K562 (cell line): ENCODE data around the gene IL5. TPM values are rescaled to one million over a fixed set of nuclear protein-coding genes. Genes with fewer than 3 reads are reported as not detected.

Experiments
- FOSL1 ChIP-seq: fragments of 200-800 bp; sonication (Bioruptor generic); conservative IDR thresholded peaks from 2 replicates; pipeline ENCODE4 v1.6.1; 2016; ENCODE audit warnings: missing genetic modification characterization, missing compliant biosample characterization
- FOXK2 ChIP-seq, 2 experiments: fragments of 450-650 bp; IDR thresholded peaks in 1 of 2; conservative IDR thresholded peaks in 1 of 2; 2 replicates each; pipeline ENCODE4 v1.6.1; 2016; ENCODE audit warnings: low read depth in 2 of 2, mild to moderate bottlenecking in 1 of 2
- JUND ChIP-seq, 2 experiments: IDR thresholded peaks; 2 replicates in 1 of 2; 3 replicates in 1 of 2; pipeline ENCODE4 v1.6.1; 2011; ENCODE audit warnings: borderline replicate concordance in 2 of 2, low read depth in 2 of 2, low read length in 2 of 2, improper control_type of control experiment in 1 of 2, missing biosample characterization in 1 of 2, missing genetic modification characterization in 1 of 2, missing genetic modification reagents in 1 of 2
- L3MBTL2 ChIP-seq: fragments of 450-650 bp; IDR thresholded peaks from 2 replicates; pipeline ENCODE4 v1.6.1; 2016; ENCODE audit warnings: mild to moderate bottlenecking, moderate library complexity
- MXI1 ChIP-seq: IDR thresholded peaks from 2 replicates; pipeline ENCODE4 v1.6.1; 2011; ENCODE audit warnings: low read depth, mild to moderate bottlenecking, improper control_type of control experiment, low read length
- NR2C2 ChIP-seq, 2 experiments: fragments of 200-800 bp in 1 of 2; sonication (Bioruptor generic) in 1 of 2; sonication (generic) in 1 of 2; formaldehyde crosslinking in 1 of 2; IDR thresholded peaks; 2 replicates each; pipeline versions ENCODE4 v1.6.1 to v1.8.0; 2016 to 2022; ENCODE audit warnings: mild to moderate bottlenecking in 1 of 2, missing compliant biosample characterization in 1 of 2, missing genetic modification characterization in 1 of 2, missing genetic modification reagents in 1 of 2
- U2AF2 ChIP-seq: fragments of 200-400 bp; formaldehyde crosslinking; optimal IDR thresholded peaks from 2 replicates; pipeline ENCODE3; 2017; ENCODE audit warnings: low read depth, mild to moderate bottlenecking, low read length
- polyA plus RNA-seq, 8 experiments: library from polyadenylated mRNA; depleted of rRNA in 4 of 8; stranded (reverse) in 5 of 8; unstranded in 3 of 8; fragments of >200 nt; fragmentation: Nextera tagmentation in 2 of 8; fragmentation: Illumina TruSeq in 1 of 8; extraction: Ambion mirVana in 2 of 8; extraction: Trizol in 1 of 8; gene quantifications; 2 replicates each; pipeline versions ENCODE4 v1.2.1 to v1.2.3, GENCODE V29; 2011 to 2014; ENCODE audit warnings: inconsistent platforms in 1 of 8, missing spikeins in 1 of 8
- total RNA-seq, 7 experiments: library from RNA; depleted of rRNA in 6 of 7; stranded (reverse); fragments of >200 nt in 6 of 7; fragmentation: Illumina TruSeq in 2 of 7; extraction: Trizol in 2 of 7; gene quantifications; 2 replicates each; pipeline versions ENCODE4 v1.2.1 to v1.2.3, GENCODE V29; 2011 to 2021; ENCODE audit warnings: low replicate concordance in 1 of 7
- TF ChIP-seq, protein P1 (sequence below), 2 experiments: IDR thresholded peaks; 2 replicates each; pipeline ENCODE4 v1.6.1; 2011; ENCODE audit warnings: borderline replicate concordance in 1 of 2, control low read depth in 1 of 2, low read depth in 1 of 2, low read length in 1 of 2, mild to moderate bottlenecking in 1 of 2, mixed read lengths in 1 of 2, moderate library complexity in 1 of 2; ENCODE audit not compliant: insufficient read depth in 1 of 2, insufficient read length in 1 of 2, poor library complexity in 1 of 2, severe bottlenecking in 1 of 2; ENCODE audit errors: extremely low read depth in 1 of 2
- TF ChIP-seq, protein P2 (sequence below): fragments of 450-650 bp; IDR thresholded peaks from 2 replicates; pipeline ENCODE4 v1.6.1; 2017; ENCODE audit warnings: antibody characterized with exemption, mild to moderate bottlenecking
- TF ChIP-seq, protein P3 (sequence below), 2 experiments: fragments of 450-650 bp in 1 of 2; sonication (generic) in 1 of 2; formaldehyde crosslinking in 1 of 2; IDR thresholded peaks in 1 of 2; conservative IDR thresholded peaks in 1 of 2; 2 replicates each; pipeline versions ENCODE4 v1.6.1 to v1.8.1; 2016 to 2023; ENCODE audit warnings: mild to moderate bottlenecking in 2 of 2, moderate library complexity in 2 of 2, inconsistent platforms in 1 of 2, missing genetic modification reagents in 1 of 2

IL5 gene
- total and polyA plus RNA-seq, 9 of the 15 experiments (the other 6 are each of a cell fraction or from before 2014, with no cell fraction given) = 0.44 TPM; not detected in 8

DNA sequence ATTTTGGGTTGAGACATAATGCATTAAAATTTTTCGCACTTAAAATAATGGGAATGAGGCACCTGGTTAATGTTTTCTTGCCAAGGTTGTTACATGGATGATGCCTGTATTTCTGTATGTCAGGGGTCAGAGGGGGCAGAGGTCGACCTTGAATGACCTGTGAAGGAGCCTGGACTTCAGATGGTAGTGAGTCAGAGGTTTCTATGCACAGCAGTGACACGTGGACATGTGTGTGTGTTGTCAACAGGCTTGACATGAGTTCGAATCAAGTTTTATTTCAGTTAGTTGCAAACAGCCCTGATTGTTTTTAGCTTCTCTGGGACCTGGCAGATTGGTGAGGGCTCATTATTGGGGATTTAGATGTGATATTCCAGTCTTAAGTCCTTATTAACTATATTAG lies 3.6 kb downstream of the IL5 start (continued):
- TF ChIP-seq, protein P1, sequence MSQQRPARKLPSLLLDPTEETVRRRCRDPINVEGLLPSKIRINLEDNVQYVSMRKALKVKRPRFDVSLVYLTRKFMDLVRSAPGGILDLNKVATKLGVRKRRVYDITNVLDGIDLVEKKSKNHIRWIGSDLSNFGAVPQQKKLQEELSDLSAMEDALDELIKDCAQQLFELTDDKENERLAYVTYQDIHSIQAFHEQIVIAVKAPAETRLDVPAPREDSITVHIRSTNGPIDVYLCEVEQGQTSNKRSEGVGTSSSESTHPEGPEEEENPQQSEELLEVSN (IDR thresholded peaks at IDR 0.05; ENCODE audit: borderline replicate concordance in 1 of 2, extremely low read depth in 1 of 2, insufficient read depth in 1 of 2, insufficient read length in 1 of 2, low read depth in 1 of 2, low read length in 1 of 2, poor library complexity in 1 of 2, severe bottlenecking in 1 of 2) = peak in 1 of 2 experiments; percentile 18
- peak; percentile 43; the same call in 1 of the 2 replicates for TF ChIP-seq JUND (IDR thresholded peaks at IDR 0.05; ENCODE audit: borderline replicate concordance, low read depth, low read length)
- TF ChIP-seq JUND (tag; IDR thresholded peaks at IDR 0.05; ENCODE audit: borderline replicate concordance, low read depth, low read length) = peak; percentile 44; the same call in 1 of the 3 replicates
- TF ChIP-seq FOSL1 (tag) = peak; percentile 68
- TF ChIP-seq, protein P2, sequence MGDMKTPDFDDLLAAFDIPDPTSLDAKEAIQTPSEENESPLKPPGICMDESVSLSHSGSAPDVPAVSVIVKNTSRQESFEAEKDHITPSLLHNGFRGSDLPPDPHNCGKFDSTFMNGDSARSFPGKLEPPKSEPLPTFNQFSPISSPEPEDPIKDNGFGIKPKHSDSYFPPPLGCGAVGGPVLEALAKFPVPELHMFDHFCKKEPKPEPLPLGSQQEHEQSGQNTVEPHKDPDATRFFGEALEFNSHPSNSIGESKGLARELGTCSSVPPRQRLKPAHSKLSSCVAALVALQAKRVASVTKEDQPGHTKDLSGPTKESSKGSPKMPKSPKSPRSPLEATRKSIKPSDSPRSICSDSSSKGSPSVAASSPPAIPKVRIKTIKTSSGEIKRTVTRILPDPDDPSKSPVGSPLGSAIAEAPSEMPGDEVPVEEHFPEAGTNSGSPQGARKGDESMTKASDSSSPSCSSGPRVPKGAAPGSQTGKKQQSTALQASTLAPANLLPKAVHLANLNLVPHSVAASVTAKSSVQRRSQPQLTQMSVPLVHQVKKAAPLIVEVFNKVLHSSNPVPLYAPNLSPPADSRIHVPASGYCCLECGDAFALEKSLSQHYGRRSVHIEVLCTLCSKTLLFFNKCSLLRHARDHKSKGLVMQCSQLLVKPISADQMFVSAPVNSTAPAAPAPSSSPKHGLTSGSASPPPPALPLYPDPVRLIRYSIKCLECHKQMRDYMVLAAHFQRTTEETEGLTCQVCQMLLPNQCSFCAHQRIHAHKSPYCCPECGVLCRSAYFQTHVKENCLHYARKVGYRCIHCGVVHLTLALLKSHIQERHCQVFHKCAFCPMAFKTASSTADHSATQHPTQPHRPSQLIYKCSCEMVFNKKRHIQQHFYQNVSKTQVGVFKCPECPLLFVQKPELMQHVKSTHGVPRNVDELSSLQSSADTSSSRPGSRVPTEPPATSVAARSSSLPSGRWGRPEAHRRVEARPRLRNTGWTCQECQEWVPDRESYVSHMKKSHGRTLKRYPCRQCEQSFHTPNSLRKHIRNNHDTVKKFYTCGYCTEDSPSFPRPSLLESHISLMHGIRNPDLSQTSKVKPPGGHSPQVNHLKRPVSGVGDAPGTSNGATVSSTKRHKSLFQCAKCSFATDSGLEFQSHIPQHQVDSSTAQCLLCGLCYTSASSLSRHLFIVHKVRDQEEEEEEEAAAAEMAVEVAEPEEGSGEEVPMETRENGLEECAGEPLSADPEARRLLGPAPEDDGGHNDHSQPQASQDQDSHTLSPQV = peak; percentile 54; the same call in 1 of the 2 replicates
- TF ChIP-seq, protein P3, sequence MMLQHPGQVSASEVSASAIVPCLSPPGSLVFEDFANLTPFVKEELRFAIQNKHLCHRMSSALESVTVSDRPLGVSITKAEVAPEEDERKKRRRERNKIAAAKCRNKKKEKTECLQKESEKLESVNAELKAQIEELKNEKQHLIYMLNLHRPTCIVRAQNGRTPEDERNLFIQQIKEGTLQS (IDR thresholded peaks at IDR 0.05) = peak; percentile 45
- TF ChIP-seq, protein P3 (CRISPR knock-in tag; conservative IDR thresholded peaks at IDR 0.05) = no peak
- TF ChIP-seq NR2C2 (CRISPR knock-in tag; IDR thresholded peaks at IDR 0.05) = no peak
- peak; percentile 85 for TF ChIP-seq NR2C2 (tag; IDR thresholded peaks at IDR 0.05)
- TF ChIP-seq U2AF2 = no peak
- TF ChIP-seq FOXK2 (conservative IDR thresholded peaks at IDR 0.05 in 1 of 2, IDR thresholded peaks at IDR 0.05 in 1 of 2; ENCODE audit: low read depth in 2 of 2) = peak; percentile 63 to 64; a peak in 2 of 4 replicates
- peak; percentile 38; the same call in 1 of the 2 replicates for TF ChIP-seq MXI1
- peak; percentile 63 for TF ChIP-seq L3MBTL2
